ENCODE results near the gene SCD5. TPM values are rescaled to one million over a fixed set of nuclear protein-coding genes. Genes with fewer than 3 reads are reported as not detected.

The SCD5 gene
- 55.7 and 72.3 TPM in 2 replicates for total RNA-seq

GRCh38 chr4:82798168-82799005, at the start of gene SCD5:
TSS of gene SCD5 (minus strand) at chr4:82798796. CDS start at chr4:82798537, 259 bp downstream.

Small RNAs within 50 kb of the gene (small RNA-seq; reads per million reads assigned to genes)
- not detected for gene MIR575

Other genes starting within 250 kb of the SCD5 start
- 3.1 and 3.3 TPM in 2 replicates for gene TMEM150C, start 236.8 kb downstream of the SCD5 start, total RNA-seq
- 364 and 458 TPM in 2 replicates for gene SEC31A, start 92.4 kb upstream of the SCD5 start, total RNA-seq
- gene THAP9, start 101.9 kb upstream of the SCD5 start, total RNA-seq = 5.2 and 5.5 TPM in 2 replicates
- 18.4 and 25.9 TPM in 2 replicates for gene LIN54, start 212.0 kb upstream of the SCD5 start, total RNA-seq
- 101 and 103 TPM in 2 replicates for gene COPS4, start 236.4 kb upstream of the SCD5 start, total RNA-seq

All from thoracic aorta endothelial cell (primary cell).